Activated B cell treated with CpG ODN at 0.5 μM for 24 hours (primary cell): ENCODE data around the gene LMCD1. TPM values are rescaled to one million over a fixed set of nuclear protein-coding genes. Genes with fewer than 3 reads are reported as not detected.

Experiments used
- ATAC-seq: fragments of 200-7000 bp; cut with Tn5 transposase; one replicate; pipeline ENCODE4 v1.10.0; 2021; ENCODE audit warnings: low read depth, mild to moderate bottlenecking, moderate library complexity
- CTCF ChIA-PET: fragments of 350-600 bp; sonication (Branson Sonifier 250); formaldehyde crosslinking; loops from one replicate; lab custom pipeline; 2021; ENCODE audit warnings: antibody characterized with exemption; lab: Charles Lee
- POLR2A ChIA-PET: fragments of 350-600 bp; sonication (Branson Sonifier 250); formaldehyde crosslinking; loops from one replicate; lab custom pipeline; 2021; ENCODE audit warnings: antibody characterized with exemption; lab: Charles Lee
- DNase-seq: peaks from one replicate; pipeline ENCODE4 v3.0.0; 2022
- H3K27ac Mint-ChIP-seq: one replicate; pipeline ENCODE4 v1.8.0; 2020; ENCODE audit warnings: mixed read lengths
- H3K27me3 Mint-ChIP-seq: one replicate; pipeline ENCODE4 v1.8.0; 2021; ENCODE audit warnings: mixed read lengths
- H3K36me3 Mint-ChIP-seq: one replicate; pipeline ENCODE4 v1.8.0; 2021; ENCODE audit warnings: low read depth, mixed read lengths
- H3K4me1 Mint-ChIP-seq: one replicate; pipeline ENCODE4 v1.8.0; 2021; ENCODE audit warnings: mixed read lengths
- H3K4me3 Mint-ChIP-seq: one replicate; pipeline ENCODE4 v1.8.0; 2020; ENCODE audit warnings: mild to moderate bottlenecking, mixed read lengths
- H3K9me3 Mint-ChIP-seq: one replicate; pipeline ENCODE4 v1.8.0; 2020; ENCODE audit warnings: mixed read lengths
- intact Hi-C: fragments of 100-400 bp; cut with micrococcal nuclease; formaldehyde crosslinking; loops from one replicate; pipeline ENCODE4 v1.15.1; 2024
- total RNA-seq: library from RNA; stranded (reverse); gene quantifications from 2 replicates; pipeline ENCODE4 v1.2.3, GENCODE V29; 2022
- TF ChIP-seq, protein P1 (sequence below): fragments of 200-600 bp; IDR thresholded peaks from one replicate; pipeline ENCODE4 v1.8.0; 2022; ENCODE audit warnings: antibody characterized with exemption, mild to moderate bottlenecking

Gene LMCD1
- total RNA-seq, 1 donor from 2014 or later = 6.0 TPM

DNA sequence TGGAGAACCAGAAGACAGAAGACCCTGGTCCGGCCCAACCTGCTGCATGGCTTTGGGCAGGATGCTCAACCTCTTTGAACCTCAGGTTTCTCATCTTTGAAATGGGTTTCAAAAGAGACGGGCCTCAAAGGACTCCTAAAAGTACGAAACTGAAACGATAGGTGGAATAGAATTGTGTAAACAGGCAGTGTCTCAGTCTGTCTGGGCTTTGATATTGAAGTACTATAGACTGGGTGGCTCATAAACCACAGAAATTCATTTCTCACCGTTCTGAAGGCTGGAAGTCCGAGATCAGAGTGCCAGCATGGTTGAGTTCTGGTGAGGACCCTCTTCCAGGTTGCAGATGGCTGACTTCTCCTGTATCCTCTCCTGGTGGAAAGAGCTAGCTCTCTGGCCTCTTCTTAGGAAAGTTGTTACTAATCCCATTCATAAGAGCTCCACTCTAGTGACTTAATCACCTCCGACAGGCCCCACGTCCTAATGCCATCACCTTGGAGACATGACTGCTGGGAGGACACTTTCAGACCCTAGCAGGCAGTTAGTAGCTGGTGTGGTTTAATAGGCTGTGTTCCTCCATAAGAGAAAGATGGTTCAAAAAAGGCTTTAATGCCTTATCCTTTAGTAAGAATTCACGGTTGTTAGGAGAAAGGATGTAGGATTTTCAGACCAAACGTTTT lies 107.3 kb downstream of the LMCD1 start:
- H3K4me1 Mint-ChIP-seq = no peaks in the 10 kb centered on the region
- peaks cover 5% of the 10 kb centered on the region for H3K27me3 Mint-ChIP-seq
- ChIA-PET CTCF (no interaction called here), POLR2A (no interaction called here)
- peaks cover 2% of the 10 kb centered on the region for H3K9me3 Mint-ChIP-seq
- H3K4me3 Mint-ChIP-seq = no peak overlapping the region
- ATAC-seq (no peak), DNase-seq (no peak)
- no peak overlapping the region for H3K27ac Mint-ChIP-seq
- TF ChIP-seq, protein P1, sequence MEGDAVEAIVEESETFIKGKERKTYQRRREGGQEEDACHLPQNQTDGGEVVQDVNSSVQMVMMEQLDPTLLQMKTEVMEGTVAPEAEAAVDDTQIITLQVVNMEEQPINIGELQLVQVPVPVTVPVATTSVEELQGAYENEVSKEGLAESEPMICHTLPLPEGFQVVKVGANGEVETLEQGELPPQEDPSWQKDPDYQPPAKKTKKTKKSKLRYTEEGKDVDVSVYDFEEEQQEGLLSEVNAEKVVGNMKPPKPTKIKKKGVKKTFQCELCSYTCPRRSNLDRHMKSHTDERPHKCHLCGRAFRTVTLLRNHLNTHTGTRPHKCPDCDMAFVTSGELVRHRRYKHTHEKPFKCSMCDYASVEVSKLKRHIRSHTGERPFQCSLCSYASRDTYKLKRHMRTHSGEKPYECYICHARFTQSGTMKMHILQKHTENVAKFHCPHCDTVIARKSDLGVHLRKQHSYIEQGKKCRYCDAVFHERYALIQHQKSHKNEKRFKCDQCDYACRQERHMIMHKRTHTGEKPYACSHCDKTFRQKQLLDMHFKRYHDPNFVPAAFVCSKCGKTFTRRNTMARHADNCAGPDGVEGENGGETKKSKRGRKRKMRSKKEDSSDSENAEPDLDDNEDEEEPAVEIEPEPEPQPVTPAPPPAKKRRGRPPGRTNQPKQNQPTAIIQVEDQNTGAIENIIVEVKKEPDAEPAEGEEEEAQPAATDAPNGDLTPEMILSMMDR = no peak
- intact Hi-C loops = no loop called here
- H3K36me3 Mint-ChIP-seq = no peaks in the 10 kb centered on the region

- no peaks in the 10 kb centered on the region for H3K36me3 Mint-ChIP-seq
- ChIA-PET POLR2A (no interaction called here), CTCF (no interaction called here)
- DNase-seq (no peak), ATAC-seq (no peak)
- peaks cover 3% of the 10 kb centered on the region for H3K27me3 Mint-ChIP-seq
- H3K27ac Mint-ChIP-seq = no peak overlapping the region
- peaks cover 2% of the 10 kb centered on the region for H3K9me3 Mint-ChIP-seq
- no peak overlapping the region for H3K4me3 Mint-ChIP-seq
- H3K4me1 Mint-ChIP-seq = no peaks in the 10 kb centered on the region
- TF ChIP-seq, protein P1 = no peak
- intact Hi-C loops = no loop called here
These were observed 109.3 kb downstream of the LMCD1 start for GRCh38 chr3:8610951-8611350.

GRCh38 chr3:8617921-8618320 lies 116.3 kb downstream of the LMCD1 start:
- DNase-seq (no peak), ATAC-seq (no peak)
- no peaks in the 10 kb centered on the region for H3K9me3 Mint-ChIP-seq
- intact Hi-C loops = no loop called here
- H3K27ac Mint-ChIP-seq = no peak overlapping the region
- ChIA-PET POLR2A (no interaction called here), CTCF (no interaction called here)
- no peaks in the 10 kb centered on the region for H3K36me3 Mint-ChIP-seq
- no peak overlapping the region for H3K4me3 Mint-ChIP-seq
- TF ChIP-seq, protein P1 = no peak
- H3K4me1 Mint-ChIP-seq = peaks cover under 1% of the 10 kb centered on the region
- H3K27me3 Mint-ChIP-seq = peaks cover 3% of the 10 kb centered on the region

GRCh38 chr3:8618950-8619349 lies 117.3 kb downstream of the LMCD1 start:
- Mint-ChIP-seq H3K27me3 (peaks cover 3% of the 10 kb centered on the region), H3K27ac (no peak overlapping the region), H3K9me3 (no peaks in the 10 kb centered on the region), H3K4me1 (peaks cover 6% of the 10 kb centered on the region), H3K4me3 (no peak overlapping the region), H3K36me3 (no peaks in the 10 kb centered on the region)
- ChIA-PET POLR2A (no interaction called here), CTCF (no interaction called here)
- ATAC-seq = no peak
- intact Hi-C loops = no loop called here
- TF ChIP-seq, protein P1 = no peak
- DNase-seq = no peak

- DNase-seq (no peak), ATAC-seq (no peak)
- H3K36me3 Mint-ChIP-seq = no peaks in the 10 kb centered on the region
- TF ChIP-seq, protein P1 = no peak
- peaks cover 6% of the 10 kb centered on the region for H3K4me1 Mint-ChIP-seq
- no peak overlapping the region for H3K27ac Mint-ChIP-seq
- peaks cover 3% of the 10 kb centered on the region for H3K27me3 Mint-ChIP-seq
- CTCF ChIA-PET = no interaction called here
- H3K4me3 Mint-ChIP-seq = no peak overlapping the region
- intact Hi-C loops = no loop called here
- H3K9me3 Mint-ChIP-seq = no peaks in the 10 kb centered on the region
- POLR2A ChIA-PET = no interaction called here
These were observed 117.9 kb downstream of the LMCD1 start for GRCh38 chr3:8619548-8619947.
